ENCODE measurements around the gene KCNQ5. TPM values are rescaled to one million over a fixed set of nuclear protein-coding genes. Genes with fewer than 3 reads are reported as not detected.
"Not testable (repeated sequence)": the region's sequence is repeated elsewhere in the genome, so short reads cannot be mapped to it uniquely, and the experiment has no call there.

KCNQ5 gene
- total RNA-seq, 4 donors from 2014 or later = 0.57 to 4.4 (median 0.97) TPM

GRCh38 chr6:72894091-72894490 lies 272.2 kb downstream of the KCNQ5 start:
- WGBS, 2 donors = 21 to 24% methylated on average over 2 of the region's 2 CpGs
- no peak for DNase-seq
- no peaks in the 10 kb centered on the region for H3K4me1 ChIP-seq
- TF ChIP-seq CTCF (IDR thresholded peaks at IDR 0.05) (no peak), POLR2A (IDR thresholded peaks at IDR 0.05) (no peak)
- intact Hi-C loops (cut with DNase I) = no loop called here
- H3K4me3 ChIP-seq = no peak overlapping the region
- H3K27me3 ChIP-seq = no peaks in the 10 kb centered on the region
- no peaks in the 10 kb centered on the region for H3K36me3 ChIP-seq
- no peak overlapping the region for H3K27ac ChIP-seq
- H3K9me3 ChIP-seq = no peaks in the 10 kb centered on the region

DNA sequence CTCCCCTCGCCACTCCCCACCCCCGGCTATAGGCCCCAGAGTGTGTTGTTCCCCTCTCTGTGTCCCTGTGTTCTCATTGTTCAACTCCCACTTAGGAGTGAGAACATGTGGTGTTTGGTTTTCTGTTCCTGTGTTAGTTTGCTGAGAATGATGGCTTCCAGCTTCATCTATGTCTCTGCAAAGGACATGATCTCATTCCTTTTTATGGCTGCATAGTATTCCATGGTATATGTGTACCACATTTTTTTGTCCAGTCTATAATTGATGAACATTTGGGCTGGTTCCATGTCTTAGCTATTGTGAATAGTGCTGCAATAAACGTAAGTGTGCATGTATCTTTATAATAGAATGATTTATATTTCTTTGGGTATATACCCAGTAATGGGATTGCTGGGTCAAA lies 276.4 kb downstream of the KCNQ5 start:
- H3K27me3 ChIP-seq; H3K36me3 ChIP-seq; intact Hi-C loops (cut with DNase I); H3K27ac ChIP-seq; DNase-seq; H3K4me1 ChIP-seq; H3K9me3 ChIP-seq; H3K4me3 ChIP-seq: not testable (repeated sequence)
- WGBS, 2 donors = 83 to 86% methylated on average over 3 of the region's 3 CpGs

GRCh38 chr6:72905705-72906478 lies 284.0 kb downstream of the KCNQ5 start:
- TF ChIP-seq CTCF (IDR thresholded peaks at IDR 0.05) (no peak), POLR2A (IDR thresholded peaks at IDR 0.05) (no peak)
- H3K4me1 ChIP-seq = no peaks in the 10 kb centered on the region

GRCh38 chr6:72911463-72912155 lies 289.7 kb downstream of the KCNQ5 start:
- intact Hi-C loops (cut with DNase I) = no loop called here
- DNase-seq = no peak
- Histone ChIP-seq H3K27me3 (no peaks in the 10 kb centered on the region), H3K27ac (no peak overlapping the region), H3K4me1 (no peaks in the 10 kb centered on the region), H3K9me3 (no peaks in the 10 kb centered on the region), H3K4me3 (no peak overlapping the region), H3K36me3 (no peaks in the 10 kb centered on the region)
- TF ChIP-seq POLR2A (IDR thresholded peaks at IDR 0.05) = no peak
- no peak for TF ChIP-seq CTCF (IDR thresholded peaks at IDR 0.05)
- 15 to 44% methylated on average over 2 of the region's 2 CpGs for WGBS, 2 donors

More at GRCh38 chr6:72905705-72906478, 284.0 kb downstream of the KCNQ5 start:
- intact Hi-C loops (cut with DNase I) = no loop called here
- Histone ChIP-seq H3K27me3 (no peaks in the 10 kb centered on the region), H3K27ac (no peak overlapping the region), H3K4me3 (no peak overlapping the region), H3K36me3 (no peaks in the 10 kb centered on the region), H3K9me3 (no peaks in the 10 kb centered on the region)
- 78 to 97% methylated on average over 3 to 6 of the region's 6 CpGs for WGBS, 2 donors
- DNase-seq = no peak

DNA sequence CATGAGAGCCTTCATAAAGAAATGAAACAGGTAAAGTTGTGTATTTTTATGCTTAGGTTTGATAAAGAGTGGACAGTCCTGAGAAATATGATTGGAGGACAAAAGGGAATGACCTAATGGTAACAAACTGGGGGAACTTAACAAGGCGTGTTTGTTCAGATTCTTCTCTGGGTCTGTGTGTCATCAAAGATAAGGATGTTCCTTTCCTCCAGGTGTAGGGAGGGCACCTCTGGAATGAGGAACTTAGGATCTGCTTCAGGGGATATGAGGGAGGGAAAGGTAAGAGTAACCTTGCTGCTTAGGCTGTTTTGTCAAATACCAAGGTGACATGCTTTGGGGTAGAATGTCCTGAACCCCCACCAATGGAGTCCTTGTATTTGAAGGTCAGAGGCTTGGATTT lies 291.9 kb downstream of the KCNQ5 start:
- Histone ChIP-seq H3K36me3 (no peaks in the 10 kb centered on the region), H3K27ac (no peak overlapping the region), H3K27me3 (no peaks in the 10 kb centered on the region), H3K9me3 (no peaks in the 10 kb centered on the region), H3K4me3 (no peak overlapping the region), H3K4me1 (no peaks in the 10 kb centered on the region)
- no peak for DNase-seq
- 77 to 83% methylated on average over 1 of the region's 1 CpG for WGBS, 2 donors
- TF ChIP-seq POLR2A (IDR thresholded peaks at IDR 0.05) (no peak), CTCF (IDR thresholded peaks at IDR 0.05) (no peak)
- intact Hi-C loops (cut with DNase I) = no loop called here
